HL-60 (cell line): ENCODE results near the gene SUPT4H1.

Experiments
- DNase-seq, 2 experiments: peaks; one replicate each; pipeline ENCODE4 v3.0.0-alpha.2; 2010 to 2020; ENCODE audit warnings: low read depth in 1 of 2, low spot score in 1 of 2
- H3K27ac ChIP-seq: fragments of 250-450 bp; sonication (Bioruptor Pico); replicated peaks from 2 replicates; pipeline ENCODE4 v1.5.1; 2020; ENCODE audit warnings: mild to moderate bottlenecking, moderate library complexity
- H3K27me3 ChIP-seq: fragments of 250-450 bp; sonication (Bioruptor Pico); 2 replicates; pipeline ENCODE4 v1.5.1; 2021; ENCODE audit warnings: mild to moderate bottlenecking, moderate library complexity; ENCODE audit not compliant: insufficient read depth, poor library complexity, severe bottlenecking
- H3K4me3 ChIP-seq: replicated peaks from 2 replicates; pipeline ENCODE4 v1.5.1; 2011; ENCODE audit warnings: mild to moderate bottlenecking, control low read depth, low read length; ENCODE audit not compliant: insufficient read depth
- GABPA ChIP-seq: IDR thresholded peaks from 2 replicates; pipeline ENCODE4 v1.6.1; 2012; ENCODE audit warnings: low read depth
- POLR2AphosphoS5 ChIP-seq: IDR thresholded peaks from 2 replicates; pipeline ENCODE4 v1.6.1; 2012; ENCODE audit warnings: low read depth
- SPI1 ChIP-seq: IDR thresholded peaks from 2 replicates; pipeline ENCODE4 v1.6.1; 2012; ENCODE audit warnings: low read depth, mild to moderate bottlenecking, borderline replicate concordance
- TF ChIP-seq, protein P1 (sequence below): IDR thresholded peaks from 2 replicates; pipeline ENCODE4 v1.6.1; 2012; ENCODE audit warnings: low read depth; ENCODE audit not compliant: insufficient replicate concordance
- TF ChIP-seq, protein P2 (sequence below): IDR thresholded peaks from one replicate; pipeline ENCODE4 v1.5.1; 2011; ENCODE audit warnings: low read length, control low read depth, inconsistent platforms; ENCODE audit not compliant: insufficient read depth

SUPT4H1 gene

DNA sequence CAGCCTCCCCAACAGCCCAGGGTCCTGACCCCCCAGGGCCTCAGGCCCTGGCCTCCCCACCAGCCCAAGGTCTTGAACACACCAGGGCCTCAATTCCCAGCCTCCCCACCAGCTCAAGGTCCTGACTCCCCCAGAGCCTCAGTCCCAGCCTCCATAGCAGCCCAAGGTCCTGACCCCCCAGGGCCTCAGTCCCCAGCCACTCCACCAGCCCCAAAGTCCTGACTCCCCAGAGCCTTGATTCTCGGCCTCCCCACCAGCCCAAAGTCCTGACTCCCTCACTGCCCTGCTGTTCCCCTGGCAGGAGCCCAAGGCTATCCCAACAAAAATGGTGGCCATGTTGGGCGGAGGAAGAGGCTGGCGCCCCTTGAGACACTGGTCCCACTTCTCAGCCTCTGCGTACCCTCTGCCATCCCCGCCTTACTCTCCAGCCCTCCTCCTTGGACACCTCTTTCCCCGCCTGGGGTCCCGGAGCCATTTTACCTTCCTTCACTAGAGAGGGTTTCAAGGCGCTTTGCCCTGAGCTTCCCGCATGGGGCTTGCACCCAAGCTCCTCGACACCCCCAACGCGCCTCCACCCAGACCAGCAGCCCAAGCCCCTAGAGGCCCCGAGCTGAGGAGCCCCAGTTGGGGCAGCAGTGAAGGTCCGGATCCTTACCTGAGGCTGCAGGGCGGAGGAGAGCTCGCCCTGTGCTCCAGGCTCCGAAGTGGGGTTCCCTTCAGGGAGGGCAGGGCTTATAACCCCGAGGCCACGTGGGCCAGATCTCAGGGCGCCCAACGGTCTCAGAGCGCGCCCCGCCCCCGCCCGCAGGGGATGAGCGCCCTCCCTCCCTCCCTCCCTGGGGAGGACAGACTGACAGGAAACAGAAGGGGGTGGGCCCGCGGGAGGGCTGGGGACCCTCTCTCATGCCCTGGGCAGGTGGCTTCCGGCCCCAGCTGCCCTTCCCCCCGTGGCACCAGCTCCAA, 19.9 kb downstream of the SUPT4H1 start:
- peak; percentile 96 to 100 for DNase-seq
- no peaks in the 10 kb centered on the region for H3K27me3 ChIP-seq
- H3K27ac ChIP-seq: peak overlapping the region; percentile 100
- TF ChIP-seq, protein P1, sequence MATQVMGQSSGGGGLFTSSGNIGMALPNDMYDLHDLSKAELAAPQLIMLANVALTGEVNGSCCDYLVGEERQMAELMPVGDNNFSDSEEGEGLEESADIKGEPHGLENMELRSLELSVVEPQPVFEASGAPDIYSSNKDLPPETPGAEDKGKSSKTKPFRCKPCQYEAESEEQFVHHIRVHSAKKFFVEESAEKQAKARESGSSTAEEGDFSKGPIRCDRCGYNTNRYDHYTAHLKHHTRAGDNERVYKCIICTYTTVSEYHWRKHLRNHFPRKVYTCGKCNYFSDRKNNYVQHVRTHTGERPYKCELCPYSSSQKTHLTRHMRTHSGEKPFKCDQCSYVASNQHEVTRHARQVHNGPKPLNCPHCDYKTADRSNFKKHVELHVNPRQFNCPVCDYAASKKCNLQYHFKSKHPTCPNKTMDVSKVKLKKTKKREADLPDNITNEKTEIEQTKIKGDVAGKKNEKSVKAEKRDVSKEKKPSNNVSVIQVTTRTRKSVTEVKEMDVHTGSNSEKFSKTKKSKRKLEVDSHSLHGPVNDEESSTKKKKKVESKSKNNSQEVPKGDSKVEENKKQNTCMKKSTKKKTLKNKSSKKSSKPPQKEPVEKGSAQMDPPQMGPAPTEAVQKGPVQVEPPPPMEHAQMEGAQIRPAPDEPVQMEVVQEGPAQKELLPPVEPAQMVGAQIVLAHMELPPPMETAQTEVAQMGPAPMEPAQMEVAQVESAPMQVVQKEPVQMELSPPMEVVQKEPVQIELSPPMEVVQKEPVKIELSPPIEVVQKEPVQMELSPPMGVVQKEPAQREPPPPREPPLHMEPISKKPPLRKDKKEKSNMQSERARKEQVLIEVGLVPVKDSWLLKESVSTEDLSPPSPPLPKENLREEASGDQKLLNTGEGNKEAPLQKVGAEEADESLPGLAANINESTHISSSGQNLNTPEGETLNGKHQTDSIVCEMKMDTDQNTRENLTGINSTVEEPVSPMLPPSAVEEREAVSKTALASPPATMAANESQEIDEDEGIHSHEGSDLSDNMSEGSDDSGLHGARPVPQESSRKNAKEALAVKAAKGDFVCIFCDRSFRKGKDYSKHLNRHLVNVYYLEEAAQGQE: peak; percentile 83
- TF ChIP-seq POLR2AphosphoS5: peak; percentile 98
- no peak for TF ChIP-seq SPI1
- TF ChIP-seq GABPA: no peak
- TF ChIP-seq, protein P2, sequence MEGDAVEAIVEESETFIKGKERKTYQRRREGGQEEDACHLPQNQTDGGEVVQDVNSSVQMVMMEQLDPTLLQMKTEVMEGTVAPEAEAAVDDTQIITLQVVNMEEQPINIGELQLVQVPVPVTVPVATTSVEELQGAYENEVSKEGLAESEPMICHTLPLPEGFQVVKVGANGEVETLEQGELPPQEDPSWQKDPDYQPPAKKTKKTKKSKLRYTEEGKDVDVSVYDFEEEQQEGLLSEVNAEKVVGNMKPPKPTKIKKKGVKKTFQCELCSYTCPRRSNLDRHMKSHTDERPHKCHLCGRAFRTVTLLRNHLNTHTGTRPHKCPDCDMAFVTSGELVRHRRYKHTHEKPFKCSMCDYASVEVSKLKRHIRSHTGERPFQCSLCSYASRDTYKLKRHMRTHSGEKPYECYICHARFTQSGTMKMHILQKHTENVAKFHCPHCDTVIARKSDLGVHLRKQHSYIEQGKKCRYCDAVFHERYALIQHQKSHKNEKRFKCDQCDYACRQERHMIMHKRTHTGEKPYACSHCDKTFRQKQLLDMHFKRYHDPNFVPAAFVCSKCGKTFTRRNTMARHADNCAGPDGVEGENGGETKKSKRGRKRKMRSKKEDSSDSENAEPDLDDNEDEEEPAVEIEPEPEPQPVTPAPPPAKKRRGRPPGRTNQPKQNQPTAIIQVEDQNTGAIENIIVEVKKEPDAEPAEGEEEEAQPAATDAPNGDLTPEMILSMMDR: no peak
- H3K4me3 ChIP-seq: peak overlapping the region; percentile 72

DNA sequence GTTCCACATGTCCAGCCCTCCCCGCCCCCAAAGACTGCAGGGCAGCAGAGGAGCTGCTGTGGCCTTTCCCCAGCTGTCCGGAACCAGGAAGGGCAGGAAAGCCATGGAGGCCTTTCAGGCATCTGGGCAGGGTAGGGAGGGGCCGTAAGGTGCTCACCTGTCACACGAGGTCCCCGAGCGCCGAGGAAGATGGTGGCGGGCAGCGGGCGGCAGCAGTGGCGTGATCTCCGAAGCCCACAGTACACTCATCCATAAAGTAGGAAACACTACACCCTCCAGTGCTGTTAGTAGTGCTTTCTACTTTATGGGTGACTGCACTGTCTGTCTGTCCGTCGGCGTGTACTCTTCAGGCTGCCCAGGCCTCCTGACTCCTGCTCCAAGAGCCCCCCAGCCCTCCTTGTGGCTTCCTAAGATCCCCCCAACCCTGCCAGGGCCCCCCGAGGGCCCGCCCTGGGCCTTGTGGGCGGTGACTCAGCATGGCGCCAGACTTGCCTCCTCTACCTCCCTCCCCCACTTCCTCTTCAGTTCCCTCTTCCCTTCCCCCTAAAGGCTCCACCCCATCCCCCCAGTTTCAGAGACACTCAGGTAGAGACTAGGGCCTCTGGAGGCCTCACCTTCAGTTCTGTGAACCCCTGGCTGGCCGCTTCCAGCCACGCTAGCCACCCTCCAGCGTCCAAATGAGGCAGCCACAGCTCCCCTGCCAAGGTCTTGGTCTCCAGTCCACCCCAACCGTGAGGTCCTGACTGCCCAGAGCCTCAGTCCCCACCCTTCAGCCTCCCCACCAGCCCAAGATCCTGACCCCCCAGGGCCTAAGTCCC, 20.8 kb downstream of the SUPT4H1 start:
- TF ChIP-seq GABPA (no peak), POLR2AphosphoS5 (peak; percentile 73), SPI1 (peak; percentile 86)
- TF ChIP-seq, protein P1: peak; percentile 21
- DNase-seq: peak; percentile 85 to 99
- Histone ChIP-seq H3K27ac (peak overlapping the region; percentile 100), H3K4me3 (peak overlapping the region; percentile 72), H3K27me3 (no peaks in the 10 kb centered on the region)

DNA sequence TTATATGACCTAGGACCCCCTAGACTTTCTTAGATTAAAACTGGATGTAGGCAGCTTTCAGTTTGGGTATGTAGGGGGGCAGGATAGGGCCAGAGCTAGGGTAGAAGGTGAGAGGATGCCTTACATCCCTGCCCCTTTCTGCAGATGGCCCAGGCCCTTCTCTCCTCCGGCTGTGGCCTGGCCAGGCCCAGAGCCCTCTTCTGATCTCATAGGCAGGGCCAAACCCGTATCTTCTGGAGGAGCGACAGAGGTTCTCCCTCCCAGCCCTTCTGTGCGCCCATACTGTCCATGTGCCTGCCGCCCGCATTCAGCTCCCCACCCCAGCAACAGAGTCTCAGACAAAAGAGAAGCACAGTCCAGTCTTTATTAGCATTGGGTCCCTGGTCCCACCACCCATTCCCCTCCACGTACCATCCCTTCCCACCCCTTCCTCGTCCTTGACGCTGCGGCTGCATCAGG, 21.4 kb downstream of the SUPT4H1 start:
- peak overlapping the region; percentile 100 for H3K27ac ChIP-seq
- peak in 1 of 2 experiments; percentile 70 for DNase-seq
- peak; percentile 88 for TF ChIP-seq POLR2AphosphoS5
- TF ChIP-seq GABPA: no peak
- peak overlapping the region; percentile 72 for H3K4me3 ChIP-seq
- H3K27me3 ChIP-seq: no peaks in the 10 kb centered on the region

DNA sequence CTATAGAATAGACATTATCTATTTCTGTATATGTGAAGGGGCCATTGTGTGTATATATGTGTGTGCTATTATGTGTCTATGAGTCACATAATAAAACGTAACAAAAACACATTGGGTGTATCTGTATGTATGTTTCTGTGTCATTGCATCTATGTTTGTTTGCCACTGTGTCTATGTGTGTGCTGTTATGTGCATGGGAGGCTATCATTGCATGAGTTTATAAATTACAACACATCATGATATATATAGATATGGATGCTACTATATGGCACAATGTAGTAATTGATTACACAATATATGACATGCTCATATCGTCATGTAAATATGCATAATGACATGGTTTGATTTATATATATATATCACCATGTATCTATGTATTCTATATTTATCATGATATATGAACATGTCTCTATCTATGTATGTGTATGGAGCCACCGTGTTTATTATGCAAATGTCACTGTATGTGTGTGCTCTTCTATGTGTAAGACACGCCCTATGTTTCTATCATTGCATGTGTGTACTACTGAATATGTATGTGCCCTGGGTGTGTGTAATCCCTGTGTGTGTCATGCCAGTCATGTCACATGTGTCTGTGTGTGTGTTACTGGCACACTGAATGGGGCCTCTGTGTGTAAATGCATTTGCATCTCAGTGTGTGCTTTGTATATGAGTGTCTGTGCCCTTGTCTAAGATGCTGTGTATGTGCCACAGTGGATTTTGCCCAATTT, 22.0 kb downstream of the SUPT4H1 start:
- no peaks in the 10 kb centered on the region for H3K27me3 ChIP-seq
- H3K4me3 ChIP-seq: peak overlapping the region; percentile 72
- DNase-seq: peak; percentile 81 to 92
- H3K27ac ChIP-seq: peak overlapping the region; percentile 100
- TF ChIP-seq POLR2AphosphoS5: peak; percentile 97
- TF ChIP-seq, protein P1: no peak
